Islet precursor cell (in vitro differentiated cells): ENCODE results near the gene PRAC2.
A peak's percentile ranks its signal among the peaks of the same experiment; 100 is the strongest.

Experiments used
- DNase-seq: peaks from one replicate; pipeline ENCODE4 v3.0.0-alpha.2; 2018

The PRAC2 gene

GRCh38 chr17:48734333-48735061, 11.5 kb downstream of the PRAC2 start:
- no peak for DNase-seq

GRCh38 chr17:48735062-48735351, 12.0 kb downstream of the PRAC2 start:
- no peak for DNase-seq

GRCh38 chr17:48737330-48738043, 14.5 kb downstream of the PRAC2 start:
- DNase-seq, result no peak

- DNase-seq, result no peak
These were observed 15.4 kb downstream of the PRAC2 start for GRCh38 chr17:48738424-48738802.

- peak; percentile 70 for DNase-seq
These were observed 16.0 kb downstream of the PRAC2 start for GRCh38 chr17:48738803-48739526.

GRCh38 chr17:48740537-48740936, 17.6 kb downstream of the PRAC2 start:
- no peak for DNase-seq

GRCh38 chr17:48745381-48746275, 22.6 kb downstream of the PRAC2 start:
- no peak for DNase-seq

GRCh38 chr17:48746916-48747444, 24.0 kb downstream of the PRAC2 start:
- DNase-seq, result no peak

- DNase-seq, result peak; percentile 68
These were observed 24.7 kb downstream of the PRAC2 start for GRCh38 chr17:48747445-48748363.

GRCh38 chr17:48748718-48749566, 26.0 kb downstream of the PRAC2 start:
- DNase-seq, result no peak

GRCh38 chr17:48749621-48750553, 26.9 kb downstream of the PRAC2 start:
- no peak for DNase-seq

GRCh38 chr17:48751172-48751571, 28.2 kb downstream of the PRAC2 start:
- no peak for DNase-seq

- no peak for DNase-seq
These were observed 28.9 kb downstream of the PRAC2 start for GRCh38 chr17:48751733-48752398.

GRCh38 chr17:48752399-48753288, 29.7 kb downstream of the PRAC2 start:
- DNase-seq, result no peak

GRCh38 chr17:48753794-48754499, 31.0 kb downstream of the PRAC2 start:
- DNase-seq, result no peak

- DNase-seq, result peak; percentile 75
These were observed 31.7 kb downstream of the PRAC2 start for GRCh38 chr17:48754500-48755261.
